Progenitor cell of endocrine pancreas (in vitro differentiated cells): ENCODE results near the gene NFKBIE. TPM values are rescaled to one million over a fixed set of nuclear protein-coding genes. Genes with fewer than 3 reads are reported as not detected.

ENCODE experiments used
- DNase-seq: peaks from one replicate; pipeline ENCODE4 v3.0.0; 2021; ENCODE audit warnings: low spot score; ENCODE audit not compliant: unreplicated experiment
- H3K27ac Mint-ChIP-seq: 2 replicates; pipeline ENCODE4 v1.8.0; 2021; ENCODE audit warnings: mild to moderate bottlenecking, moderate library complexity, mixed read lengths
- H3K27me3 Mint-ChIP-seq: 2 replicates; pipeline ENCODE4 v1.8.0; 2021; ENCODE audit warnings: mixed read lengths
- H3K36me3 Mint-ChIP-seq: 2 replicates; pipeline ENCODE4 v1.8.0; 2022; ENCODE audit warnings: mixed read lengths; ENCODE audit not compliant: insufficient read depth
- H3K4me1 Mint-ChIP-seq: 2 replicates; pipeline ENCODE4 v1.8.0; 2021; ENCODE audit warnings: low read depth, mixed read lengths
- H3K4me3 Mint-ChIP-seq: 2 replicates; pipeline ENCODE4 v1.8.0; 2021; ENCODE audit warnings: low read depth, mild to moderate bottlenecking, moderate library complexity, mixed read lengths
- H3K9me3 Mint-ChIP-seq: 2 replicates; pipeline ENCODE4 v1.8.0; 2021; ENCODE audit warnings: low read depth, mixed read lengths
- total RNA-seq: library from RNA; stranded (reverse); gene quantifications from 2 replicates; pipeline ENCODE4 v1.2.1, GENCODE V29; 2021
- TF ChIP-seq, protein P1 (sequence below): fragments of 200-600 bp; sonication (generic); IDR thresholded peaks from one replicate; pipeline ENCODE4 v1.5.0; 2021; ENCODE audit warnings: antibody characterized with exemption, mild to moderate bottlenecking; ENCODE audit not compliant: unreplicated experiment

NFKBIE gene
- total RNA-seq, 1 donor from 2014 or later: 7.1 TPM

DNA sequence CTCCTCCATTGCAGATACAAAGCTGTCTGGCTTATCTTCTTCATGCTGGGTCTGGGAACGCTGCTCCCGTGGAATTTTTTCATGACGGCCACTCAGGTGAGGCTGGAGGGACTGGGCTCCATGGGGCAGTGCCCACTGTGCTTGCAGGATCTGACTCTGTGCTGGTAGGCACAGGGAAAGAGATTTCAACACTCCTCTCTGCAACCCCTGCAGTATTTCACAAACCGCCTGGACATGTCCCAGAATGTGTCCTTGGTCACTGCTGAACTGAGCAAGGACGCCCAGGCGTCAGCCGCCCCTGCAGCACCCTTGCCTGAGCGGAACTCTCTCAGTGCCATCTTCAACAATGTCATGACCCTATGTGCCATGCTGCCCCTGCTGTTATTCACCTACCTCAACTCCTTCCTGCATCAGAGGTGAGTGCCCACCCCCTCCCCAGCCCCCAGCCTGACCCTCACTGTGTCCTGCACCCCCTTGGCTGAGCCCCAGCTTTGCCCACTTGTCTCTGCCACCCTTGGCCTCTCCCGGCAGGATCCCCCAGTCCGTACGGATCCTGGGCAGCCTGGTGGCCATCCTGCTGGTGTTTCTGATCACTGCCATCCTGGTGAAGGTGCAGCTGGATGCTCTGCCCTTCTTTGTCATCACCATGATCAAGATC is 35.8 kb downstream of the NFKBIE start:
- Mint-ChIP-seq H3K4me1 (peaks cover 20% of the 10 kb centered on the region), H3K27ac (no peak overlapping the region), H3K27me3 (peaks cover 4% of the 10 kb centered on the region), H3K36me3 (peaks cover 5% of the 10 kb centered on the region), H3K4me3 (no peak overlapping the region), H3K9me3 (no peaks in the 10 kb centered on the region)
- DNase-seq: no peak
- TF ChIP-seq, protein P1, sequence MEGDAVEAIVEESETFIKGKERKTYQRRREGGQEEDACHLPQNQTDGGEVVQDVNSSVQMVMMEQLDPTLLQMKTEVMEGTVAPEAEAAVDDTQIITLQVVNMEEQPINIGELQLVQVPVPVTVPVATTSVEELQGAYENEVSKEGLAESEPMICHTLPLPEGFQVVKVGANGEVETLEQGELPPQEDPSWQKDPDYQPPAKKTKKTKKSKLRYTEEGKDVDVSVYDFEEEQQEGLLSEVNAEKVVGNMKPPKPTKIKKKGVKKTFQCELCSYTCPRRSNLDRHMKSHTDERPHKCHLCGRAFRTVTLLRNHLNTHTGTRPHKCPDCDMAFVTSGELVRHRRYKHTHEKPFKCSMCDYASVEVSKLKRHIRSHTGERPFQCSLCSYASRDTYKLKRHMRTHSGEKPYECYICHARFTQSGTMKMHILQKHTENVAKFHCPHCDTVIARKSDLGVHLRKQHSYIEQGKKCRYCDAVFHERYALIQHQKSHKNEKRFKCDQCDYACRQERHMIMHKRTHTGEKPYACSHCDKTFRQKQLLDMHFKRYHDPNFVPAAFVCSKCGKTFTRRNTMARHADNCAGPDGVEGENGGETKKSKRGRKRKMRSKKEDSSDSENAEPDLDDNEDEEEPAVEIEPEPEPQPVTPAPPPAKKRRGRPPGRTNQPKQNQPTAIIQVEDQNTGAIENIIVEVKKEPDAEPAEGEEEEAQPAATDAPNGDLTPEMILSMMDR: no peak

DNA sequence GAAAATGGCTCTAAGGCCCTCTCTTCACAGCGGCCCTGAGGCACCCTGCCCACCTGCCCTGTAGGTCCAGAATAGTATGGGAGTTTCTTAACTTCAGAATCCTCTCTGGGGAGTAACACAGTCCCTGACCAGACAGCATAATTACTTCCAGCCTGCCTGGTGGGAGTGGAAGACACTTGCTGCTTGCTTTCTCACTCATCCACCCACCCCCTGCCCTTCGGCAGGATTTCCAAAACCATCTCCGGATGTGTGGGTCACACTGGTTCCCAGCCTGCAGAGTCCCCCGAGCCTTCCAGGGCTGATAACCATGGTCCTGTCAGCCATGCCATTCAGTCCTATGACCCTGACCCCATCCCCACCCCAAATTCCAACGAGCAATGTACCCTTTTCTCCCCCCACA is 36.5 kb downstream of the NFKBIE start:
- Mint-ChIP-seq H3K27me3 (peaks cover 7% of the 10 kb centered on the region), H3K4me3 (no peak overlapping the region), H3K4me1 (peaks cover 26% of the 10 kb centered on the region), H3K36me3 (peaks cover 5% of the 10 kb centered on the region), H3K9me3 (no peaks in the 10 kb centered on the region), H3K27ac (no peak overlapping the region)
- TF ChIP-seq, protein P1: no peak
- no peak for DNase-seq

DNA sequence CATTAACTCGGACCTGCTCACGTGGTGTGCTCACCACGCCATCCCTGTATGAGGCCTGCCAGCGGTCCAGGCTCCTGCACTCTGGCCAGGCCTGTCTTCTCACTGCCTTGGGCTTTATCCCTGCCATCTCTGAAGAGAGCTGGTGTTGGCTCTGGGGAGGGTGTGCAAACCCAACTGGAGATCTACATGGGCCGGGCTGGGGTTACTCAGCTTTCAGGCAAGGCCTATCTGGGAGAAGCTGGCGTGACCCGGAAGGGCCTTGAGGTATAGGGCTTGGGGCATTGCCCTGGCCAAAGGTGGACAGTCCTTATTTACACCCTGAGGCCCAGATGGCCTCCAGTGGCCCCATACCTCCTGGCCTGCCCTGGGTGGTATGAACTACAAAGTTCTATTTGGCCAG is 36.9 kb downstream of the NFKBIE start:
- Mint-ChIP-seq H3K36me3 (peaks cover 5% of the 10 kb centered on the region), H3K9me3 (no peaks in the 10 kb centered on the region), H3K4me1 (peaks cover 26% of the 10 kb centered on the region), H3K4me3 (no peak overlapping the region), H3K27me3 (peaks cover 7% of the 10 kb centered on the region), H3K27ac (no peak overlapping the region)
- no peak for DNase-seq
- TF ChIP-seq, protein P1: no peak

DNA sequence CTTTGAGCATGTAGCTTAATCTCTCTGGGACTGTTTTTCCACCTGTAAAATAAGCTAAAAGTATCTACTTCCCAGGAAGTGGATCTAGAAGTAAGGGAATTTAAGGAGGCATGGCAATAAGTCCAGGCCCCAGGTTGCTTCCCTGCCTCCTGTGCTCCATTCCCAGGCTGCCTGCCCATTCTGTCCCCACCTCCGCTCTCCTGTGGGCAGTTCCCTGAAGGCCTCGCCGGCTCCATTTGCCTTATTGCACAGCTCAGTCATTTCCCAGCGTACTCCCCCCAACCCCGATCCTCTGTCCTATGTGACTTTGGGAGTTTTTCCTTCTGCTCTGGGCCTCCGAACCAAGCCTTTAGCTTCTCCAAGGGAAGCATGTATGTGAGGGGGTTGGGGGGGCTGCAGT is 37.3 kb downstream of the NFKBIE start:
- H3K4me3 Mint-ChIP-seq: no peak overlapping the region
- no peaks in the 10 kb centered on the region for H3K9me3 Mint-ChIP-seq
- TF ChIP-seq, protein P1: no peak
- DNase-seq: no peak
- H3K27ac Mint-ChIP-seq: peak overlapping the region; percentile 33
- peaks cover 5% of the 10 kb centered on the region for H3K36me3 Mint-ChIP-seq
- H3K4me1 Mint-ChIP-seq: peaks cover 27% of the 10 kb centered on the region
- H3K27me3 Mint-ChIP-seq: peaks cover 9% of the 10 kb centered on the region

DNA sequence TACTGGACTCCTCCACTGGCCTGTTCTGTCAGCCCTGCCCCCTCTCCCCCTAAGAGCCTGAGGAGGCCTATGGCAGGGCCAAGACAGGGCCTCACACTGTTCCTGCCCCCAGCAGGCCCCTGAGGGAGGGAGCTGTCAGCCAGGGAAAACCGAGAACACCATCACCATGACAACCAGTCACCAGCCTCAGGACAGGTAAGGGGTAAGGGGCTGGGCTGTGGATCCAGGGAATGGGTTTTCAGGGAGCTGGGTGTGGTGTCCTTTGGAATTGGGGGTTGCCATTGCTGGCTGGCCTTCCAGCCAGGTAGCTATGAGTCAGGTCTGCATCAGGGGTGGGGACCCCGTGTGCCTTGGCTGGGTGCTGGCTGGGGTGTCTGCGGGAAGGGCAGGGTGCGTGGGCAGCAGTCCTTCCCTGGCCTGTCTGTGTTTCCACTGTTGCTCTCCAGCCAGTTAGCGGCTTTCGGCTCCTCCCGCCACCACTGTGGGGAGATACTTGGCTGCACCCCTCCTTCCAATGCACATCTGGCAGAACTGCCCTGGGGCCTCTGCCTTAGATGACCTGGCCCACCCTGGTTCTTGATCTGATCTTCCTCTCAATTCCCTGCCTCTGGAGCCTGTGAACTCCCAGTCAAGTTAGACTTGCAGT is 38.1 kb downstream of the NFKBIE start:
- Mint-ChIP-seq H3K27ac (no peak overlapping the region), H3K9me3 (no peaks in the 10 kb centered on the region), H3K27me3 (peaks cover 15% of the 10 kb centered on the region), H3K4me1 (peaks cover 30% of the 10 kb centered on the region), H3K4me3 (no peak overlapping the region), H3K36me3 (peaks cover 2% of the 10 kb centered on the region)
- DNase-seq: no peak
- TF ChIP-seq, protein P1: no peak
